Measurements from ENCODE around the gene ASPSCR1. TPM values are rescaled to one million over a fixed set of nuclear protein-coding genes. Genes with fewer than 3 reads are reported as not detected.

Gene ASPSCR1
- total RNA-seq, 2 donors from 2014 or later, result 38.1 to 40.1 TPM

GRCh38 chr17:82008258-82008940 lies 31.0 kb downstream of the ASPSCR1 start:
- Mint-ChIP-seq H3K4me1 (no peaks in the 10 kb centered on the region), H3K27me3 (no peaks in the 10 kb centered on the region), H3K4me3 (no peak overlapping the region), H3K36me3 (ENCODE audit: low read depth) (no peaks in the 10 kb centered on the region), H3K27ac (no peak overlapping the region)
- DNase-seq, result no peak
- no peak for ATAC-seq
- no peaks in the 10 kb centered on the region for H3K9me3 ChIP-seq (ENCODE audit: control insufficient read depth, low read length, poor library complexity, severe bottlenecking)

- Mint-ChIP-seq H3K36me3 (ENCODE audit: low read depth) (no peaks in the 10 kb centered on the region), H3K4me3 (no peak overlapping the region), H3K27ac (no peak overlapping the region), H3K4me1 (no peaks in the 10 kb centered on the region), H3K27me3 (no peaks in the 10 kb centered on the region)
- DNase-seq, result no peak
- no peaks in the 10 kb centered on the region for H3K9me3 ChIP-seq (ENCODE audit: control insufficient read depth, low read length, poor library complexity, severe bottlenecking)
- ATAC-seq, result no peak
These were observed 31.5 kb downstream of the ASPSCR1 start for GRCh38 chr17:82008941-82009405.

- no peaks in the 10 kb centered on the region for H3K9me3 ChIP-seq (ENCODE audit: control insufficient read depth, low read length, poor library complexity, severe bottlenecking)
- Mint-ChIP-seq H3K4me1 (no peaks in the 10 kb centered on the region), H3K36me3 (ENCODE audit: low read depth) (no peaks in the 10 kb centered on the region), H3K27ac (no peak overlapping the region), H3K4me3 (no peak overlapping the region), H3K27me3 (no peaks in the 10 kb centered on the region)
- no peak for ATAC-seq
- no peak for DNase-seq
These were observed 32.0 kb downstream of the ASPSCR1 start for GRCh38 chr17:82009413-82009812.

- DNase-seq (no peak), ATAC-seq (no peak)
- Mint-ChIP-seq H3K4me3 (no peak overlapping the region), H3K27ac (no peak overlapping the region), H3K27me3 (no peaks in the 10 kb centered on the region), H3K4me1 (no peaks in the 10 kb centered on the region), H3K36me3 (ENCODE audit: low read depth) (no peaks in the 10 kb centered on the region)
- no peaks in the 10 kb centered on the region for H3K9me3 ChIP-seq (ENCODE audit: control insufficient read depth, low read length, poor library complexity, severe bottlenecking)
These were observed 33.4 kb downstream of the ASPSCR1 start for GRCh38 chr17:82010575-82011525.

- H3K27me3 Mint-ChIP-seq, result no peaks in the 10 kb centered on the region
- no peaks in the 10 kb centered on the region for H3K9me3 ChIP-seq (ENCODE audit: control insufficient read depth, low read length, poor library complexity, severe bottlenecking)
- H3K27ac Mint-ChIP-seq, result no peak overlapping the region
- no peak for DNase-seq
- no peaks in the 10 kb centered on the region for H3K36me3 Mint-ChIP-seq (ENCODE audit: low read depth)
- no peak for ATAC-seq
- H3K4me1 Mint-ChIP-seq, result no peaks in the 10 kb centered on the region
- no peak overlapping the region for H3K4me3 Mint-ChIP-seq
These were observed 34.3 kb downstream of the ASPSCR1 start for GRCh38 chr17:82011617-82012187.

- H3K27me3 Mint-ChIP-seq, result no peaks in the 10 kb centered on the region
- no peak overlapping the region for H3K4me3 Mint-ChIP-seq
- no peak for ATAC-seq
- H3K4me1 Mint-ChIP-seq, result no peaks in the 10 kb centered on the region
- no peaks in the 10 kb centered on the region for H3K9me3 ChIP-seq (ENCODE audit: control insufficient read depth, low read length, poor library complexity, severe bottlenecking)
- no peak overlapping the region for H3K27ac Mint-ChIP-seq
- H3K36me3 Mint-ChIP-seq (ENCODE audit: low read depth), result no peaks in the 10 kb centered on the region
- no peak for DNase-seq
These were observed 34.8 kb downstream of the ASPSCR1 start for GRCh38 chr17:82012261-82012639.

GRCh38 chr17:82012640-82013295 lies 35.3 kb downstream of the ASPSCR1 start:
- Mint-ChIP-seq H3K4me3 (no peak overlapping the region), H3K27me3 (no peaks in the 10 kb centered on the region), H3K4me1 (no peaks in the 10 kb centered on the region), H3K36me3 (ENCODE audit: low read depth) (no peaks in the 10 kb centered on the region), H3K27ac (no peak overlapping the region)
- ATAC-seq, result no peak
- no peaks in the 10 kb centered on the region for H3K9me3 ChIP-seq (ENCODE audit: control insufficient read depth, low read length, poor library complexity, severe bottlenecking)
- no peak for DNase-seq

GRCh38 chr17:82013341-82013740 lies 35.9 kb downstream of the ASPSCR1 start:
- no peaks in the 10 kb centered on the region for H3K36me3 Mint-ChIP-seq (ENCODE audit: low read depth)
- no peaks in the 10 kb centered on the region for H3K27me3 Mint-ChIP-seq
- no peak overlapping the region for H3K4me3 Mint-ChIP-seq
- H3K9me3 ChIP-seq (ENCODE audit: control insufficient read depth, low read length, poor library complexity, severe bottlenecking), result no peaks in the 10 kb centered on the region
- H3K4me1 Mint-ChIP-seq, result no peaks in the 10 kb centered on the region
- H3K27ac Mint-ChIP-seq, result no peak overlapping the region
- DNase-seq (no peak), ATAC-seq (no peak)

- ATAC-seq (no peak), DNase-seq (no peak)
- Mint-ChIP-seq H3K27me3 (no peaks in the 10 kb centered on the region), H3K27ac (no peak overlapping the region), H3K4me1 (no peaks in the 10 kb centered on the region), H3K36me3 (ENCODE audit: low read depth) (no peaks in the 10 kb centered on the region), H3K4me3 (no peak overlapping the region)
- no peaks in the 10 kb centered on the region for H3K9me3 ChIP-seq (ENCODE audit: control insufficient read depth, low read length, poor library complexity, severe bottlenecking)
These were observed 36.4 kb downstream of the ASPSCR1 start for GRCh38 chr17:82013772-82014321.

GRCh38 chr17:82014432-82014831 lies 37.0 kb downstream of the ASPSCR1 start:
- H3K4me3 Mint-ChIP-seq, result no peak overlapping the region
- no peaks in the 10 kb centered on the region for H3K27me3 Mint-ChIP-seq
- no peaks in the 10 kb centered on the region for H3K4me1 Mint-ChIP-seq
- no peaks in the 10 kb centered on the region for H3K9me3 ChIP-seq (ENCODE audit: control insufficient read depth, low read length, poor library complexity, severe bottlenecking)
- DNase-seq (no peak), ATAC-seq (peak; percentile 30)
- no peaks in the 10 kb centered on the region for H3K36me3 Mint-ChIP-seq (ENCODE audit: low read depth)
- no peak overlapping the region for H3K27ac Mint-ChIP-seq

- H3K27ac Mint-ChIP-seq, result no peak overlapping the region
- H3K4me1 Mint-ChIP-seq, result no peaks in the 10 kb centered on the region
- ATAC-seq (no peak), DNase-seq (no peak)
- no peaks in the 10 kb centered on the region for H3K36me3 Mint-ChIP-seq (ENCODE audit: low read depth)
- no peaks in the 10 kb centered on the region for H3K27me3 Mint-ChIP-seq
- no peak overlapping the region for H3K4me3 Mint-ChIP-seq
- H3K9me3 ChIP-seq (ENCODE audit: control insufficient read depth, low read length, poor library complexity, severe bottlenecking), result no peaks in the 10 kb centered on the region
These were observed 37.5 kb downstream of the ASPSCR1 start for GRCh38 chr17:82014971-82015310.

GRCh38 chr17:82015311-82015971 lies 38.0 kb downstream of the ASPSCR1 start:
- Mint-ChIP-seq H3K27me3 (no peaks in the 10 kb centered on the region), H3K4me3 (no peak overlapping the region)

More at GRCh38 chr17:82015311-82015971, 38.0 kb downstream of the ASPSCR1 start:
- H3K36me3 Mint-ChIP-seq (ENCODE audit: low read depth), result no peaks in the 10 kb centered on the region
- no peak for ATAC-seq
- no peak for DNase-seq
- peaks cover 2% of the 10 kb centered on the region for H3K4me1 Mint-ChIP-seq
- H3K27ac Mint-ChIP-seq, result no peak overlapping the region
- no peaks in the 10 kb centered on the region for H3K9me3 ChIP-seq (ENCODE audit: control insufficient read depth, low read length, poor library complexity, severe bottlenecking)

All from T-helper 17 cell (primary cell).